HG02642 (cell line): ENCODE results near the gene VAC14.
"Not testable (repeated sequence)": the region's sequence is repeated elsewhere in the genome, so short reads cannot be mapped to it uniquely, and the experiment has no call there.

Source experiments
- ATAC-seq: cut with Tn5 transposase; IDR thresholded peaks from one replicate; pipeline ENCODE4 v1.9.1; 2021; ENCODE audit warnings: mild to moderate bottlenecking; ENCODE audit not compliant: unreplicated experiment, poor library complexity

Gene VAC14

DNA sequence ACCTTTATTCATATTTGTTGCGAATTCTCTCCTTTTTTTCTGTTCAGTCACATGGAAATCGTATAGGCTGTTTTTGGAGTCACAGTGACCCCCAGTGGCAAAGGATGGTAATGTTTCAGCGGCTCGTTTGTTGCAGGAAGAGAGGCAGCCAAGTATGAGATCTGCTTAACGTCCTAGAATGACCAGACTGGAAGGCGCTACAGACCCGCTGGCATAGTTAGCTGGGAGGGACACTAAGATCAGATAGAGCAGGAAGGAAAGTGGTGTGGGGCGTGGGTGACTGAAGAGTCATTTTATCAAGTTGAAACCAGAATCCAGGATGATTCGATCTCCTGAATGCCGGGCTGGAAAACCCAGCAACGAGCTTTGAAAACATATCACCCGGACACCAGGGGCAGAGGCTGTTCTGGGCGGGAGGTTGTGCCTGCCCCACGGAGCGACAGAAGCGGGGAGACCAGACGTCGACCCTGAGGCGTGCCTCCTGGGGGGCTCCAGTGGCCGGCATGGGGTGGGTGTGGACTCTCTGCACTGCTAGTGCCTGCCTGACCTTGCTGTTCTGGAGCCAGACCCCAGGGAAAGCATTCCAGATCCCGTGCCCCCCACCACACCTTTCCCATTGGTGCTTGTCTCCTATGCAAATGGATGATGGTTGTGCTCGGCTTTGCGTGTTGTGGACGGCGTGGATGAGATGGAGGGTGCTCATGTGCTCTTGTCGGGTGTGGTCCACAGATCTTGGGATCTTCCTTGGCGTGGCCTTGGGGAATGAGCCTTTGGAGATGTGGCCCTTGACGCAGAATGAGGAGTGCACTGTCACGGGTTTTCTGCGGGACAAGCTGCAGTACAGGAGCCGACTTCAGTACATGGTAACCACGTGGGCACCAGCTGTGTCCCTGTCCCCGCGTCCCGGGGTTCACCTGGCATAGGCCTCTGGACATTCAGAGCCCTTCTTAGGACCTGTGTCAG is 146.9 kb downstream of the VAC14 start:
- ATAC-seq = no peak

DNA sequence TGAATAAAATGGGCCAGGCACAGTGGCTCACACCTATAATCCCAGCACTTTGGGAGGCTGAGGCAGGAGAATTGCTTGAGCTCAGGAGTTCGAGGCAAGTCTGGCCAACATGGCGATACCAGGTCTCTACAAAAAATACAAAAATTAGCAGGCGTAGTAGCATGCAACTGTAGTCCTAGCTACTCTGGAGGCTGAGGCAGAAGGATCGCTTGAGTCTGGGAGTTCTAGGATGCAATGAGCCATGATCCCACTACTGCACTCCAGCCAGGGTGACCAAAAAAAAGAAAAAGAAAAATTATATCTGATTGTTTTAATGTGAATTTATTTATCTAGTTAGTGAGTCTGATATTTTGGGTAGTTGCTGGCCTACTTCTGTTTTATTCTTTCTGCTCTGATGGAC is 147.6 kb downstream of the VAC14 start:
- no peak for ATAC-seq

GRCh38 chr16:70652322-70652721 is 148.6 kb downstream of the VAC14 start:
- ATAC-seq = no peak

GRCh38 chr16:70651524-70651923 is 149.4 kb downstream of the VAC14 start:
- ATAC-seq = no peak

- no peak for ATAC-seq
Measured at GRCh38 chr16:70650216-70650615, 150.7 kb downstream of the VAC14 start.

DNA sequence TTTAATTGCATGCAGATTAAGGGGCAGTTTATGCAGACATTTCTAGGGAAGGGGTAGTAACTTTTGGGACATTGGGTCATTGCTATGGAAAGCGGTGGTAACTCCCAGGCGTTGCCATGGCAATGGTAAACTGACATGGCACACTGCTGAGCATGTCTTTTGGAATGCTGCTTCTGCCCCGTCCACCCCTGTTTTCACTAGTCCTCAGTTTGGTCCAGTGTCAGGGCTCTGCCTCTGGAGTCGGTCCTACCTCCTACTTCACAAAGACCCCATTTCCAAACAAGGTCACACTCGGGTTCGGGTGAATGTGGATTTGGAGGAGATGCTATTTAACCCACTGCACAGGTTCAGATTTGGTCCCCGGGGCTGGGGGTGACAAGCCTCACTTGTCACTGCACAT is 151.7 kb downstream of the VAC14 start:
- ATAC-seq = no peak

DNA sequence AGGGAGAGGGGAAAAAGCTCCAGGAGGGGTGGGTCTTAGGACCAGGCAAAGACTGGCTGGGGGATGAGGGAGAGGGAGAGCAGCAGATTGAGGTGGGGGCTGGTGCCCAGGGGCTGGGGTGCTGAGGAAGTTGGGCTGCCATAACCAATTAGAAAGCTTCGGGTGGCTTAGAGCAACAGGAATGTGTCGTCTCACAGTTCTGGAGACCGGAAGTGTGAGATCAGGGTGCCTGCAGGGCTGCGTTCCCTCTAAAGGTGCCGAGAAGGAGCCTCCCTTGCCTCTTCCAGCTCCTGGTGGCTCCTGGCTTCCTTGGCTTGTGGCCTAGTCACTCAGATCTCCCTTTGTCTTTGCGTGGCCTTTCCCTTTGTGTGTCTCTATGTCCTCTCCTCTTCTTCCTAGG is 152.4 kb downstream of the VAC14 start:
- no peak for ATAC-seq

- no peak for ATAC-seq
Measured at GRCh38 chr16:70647441-70648359, 153.3 kb downstream of the VAC14 start.

DNA sequence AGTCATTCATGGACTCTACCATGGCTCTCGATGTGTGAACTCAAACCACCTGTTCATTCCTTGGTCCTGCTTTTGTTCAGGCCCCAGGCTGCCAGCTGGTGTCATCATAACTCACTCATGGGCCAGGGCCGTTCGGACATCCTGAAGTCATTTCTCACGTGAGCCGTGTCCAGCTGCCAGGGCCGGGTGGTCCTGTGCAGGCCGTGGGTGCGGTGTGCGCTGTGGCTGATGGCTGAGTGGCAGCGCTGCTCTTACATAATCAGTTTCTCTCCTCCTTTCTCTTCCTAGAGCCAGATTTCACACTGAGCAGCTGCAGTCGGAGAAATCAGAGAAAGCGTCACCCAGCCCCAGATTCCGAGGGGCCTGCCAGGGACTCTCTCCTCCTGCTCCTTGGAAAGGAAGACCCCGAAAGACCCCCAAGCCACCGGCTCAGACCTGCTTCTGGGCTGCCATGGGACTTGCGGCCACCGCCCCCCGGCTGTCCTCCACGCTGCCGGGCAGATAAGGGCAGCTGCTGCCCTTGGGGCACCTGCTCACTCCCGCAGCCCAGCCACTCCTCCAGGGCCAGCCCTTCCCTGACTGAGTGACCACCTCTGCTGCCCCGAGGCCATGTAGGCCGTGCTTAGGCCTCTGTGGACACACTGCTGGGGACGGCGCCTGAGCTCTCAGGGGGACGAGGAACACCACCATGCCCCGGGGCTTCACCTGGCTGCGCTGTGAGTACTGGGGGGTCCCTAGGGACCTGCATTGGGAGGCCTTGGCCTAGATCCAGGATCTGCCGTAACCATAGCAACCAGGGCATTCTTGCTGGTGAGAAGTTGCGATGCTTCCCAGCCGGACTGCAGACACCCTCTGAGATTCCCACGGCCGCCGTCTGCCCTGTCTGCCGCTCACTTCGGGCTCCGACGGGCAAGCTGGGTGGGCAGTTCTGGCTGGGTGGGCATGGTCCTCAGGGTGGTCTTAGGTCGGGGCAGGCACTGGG is 154.4 kb downstream of the VAC14 start, which contains the start of gene IL34:
TSS of gene IL34 (plus strand) at position 300 of the 982 bp plus-strand sequence. CDS start at position 689, 389 bp downstream.
- ATAC-seq = no peak

DNA sequence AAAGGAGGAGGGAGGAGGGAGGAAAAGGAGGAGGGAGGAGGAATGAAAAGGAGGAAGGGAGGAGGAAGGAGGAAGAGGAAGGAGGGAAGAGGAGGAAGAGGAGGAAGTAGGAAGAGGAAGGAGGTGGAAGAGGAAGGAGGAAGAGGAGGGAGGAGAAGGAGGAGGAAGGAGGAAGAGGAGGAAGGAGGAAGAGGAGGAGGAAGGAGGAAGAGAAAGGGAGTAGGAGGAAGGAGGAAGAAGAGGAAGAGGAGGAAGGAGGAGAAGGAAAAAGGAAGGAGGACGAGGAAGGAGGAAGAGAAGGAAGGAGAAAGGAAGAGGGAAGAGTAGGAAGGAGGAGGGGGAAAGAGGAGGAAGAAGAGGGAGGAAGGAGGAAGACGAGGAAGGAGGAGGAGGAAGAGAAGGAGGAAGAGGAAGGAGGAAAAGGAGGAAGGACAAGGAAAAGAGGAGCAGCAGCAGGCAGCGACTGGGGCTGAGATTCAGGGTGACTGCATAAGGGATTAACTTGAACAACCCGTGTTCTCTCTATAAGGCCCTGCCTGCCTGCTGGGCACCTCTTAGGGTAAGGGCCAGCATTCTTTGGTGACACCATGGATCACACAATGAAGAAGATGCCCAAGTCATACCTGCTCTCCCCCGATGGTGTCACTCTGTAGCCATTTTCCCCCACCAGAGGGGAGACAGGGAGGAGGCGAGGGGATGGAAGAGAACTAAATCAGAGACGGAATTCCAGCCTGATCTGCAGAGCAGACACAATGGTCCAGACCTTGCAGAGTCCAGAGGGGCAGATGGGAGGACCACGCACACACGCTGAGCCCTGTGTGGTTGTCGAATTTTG is 156.0 kb downstream of the VAC14 start:
- ATAC-seq = no peak

- not testable (repeated sequence) for ATAC-seq
Measured at GRCh38 chr16:70643264-70643663, 157.7 kb downstream of the VAC14 start.

DNA sequence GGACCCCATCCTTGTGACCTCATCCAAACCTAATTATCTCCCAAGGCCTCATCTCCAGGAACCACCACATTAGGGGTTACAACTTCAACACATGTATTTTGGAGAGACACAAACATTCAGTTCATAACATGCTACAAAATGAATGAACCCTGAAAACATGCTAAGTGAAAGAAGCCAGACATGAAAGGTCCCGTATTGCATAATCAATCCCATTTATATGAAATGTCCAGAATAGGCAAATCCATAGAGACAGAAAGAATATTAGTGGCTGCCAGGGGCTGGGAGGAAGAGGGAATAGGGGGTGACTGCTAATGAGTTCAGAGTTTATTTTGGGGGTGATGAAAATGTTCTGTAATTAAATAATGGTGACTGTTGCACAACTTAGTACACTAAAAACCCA is 158.3 kb downstream of the VAC14 start:
- no peak for ATAC-seq

GRCh38 chr16:70638814-70639792 is 161.9 kb downstream of the VAC14 start:
- ATAC-seq = no peak
